Urinary bladder (tissue), 4 donors: Measurements from ENCODE around the gene FEV. TPM values are rescaled to one million over a fixed set of nuclear protein-coding genes. Genes with fewer than 3 reads are reported as not detected.

Source experiments
- DNase-seq: peaks from one replicate; pipeline ENCODE4 v3.0.0-alpha.2; 2015; ENCODE audit errors: extremely low spot score
- H3K27ac ChIP-seq: one replicate; pipeline ENCODE4 v1.5.1; 2013; ENCODE audit warnings: low read depth, mild to moderate bottlenecking, moderate library complexity
- H3K36me3 ChIP-seq: one replicate; pipeline ENCODE4 v1.6.1; 2013; ENCODE audit warnings: mild to moderate bottlenecking, moderate library complexity; ENCODE audit not compliant: insufficient read depth
- H3K4me1 ChIP-seq: one replicate; pipeline ENCODE4 v1.6.1; 2013; ENCODE audit warnings: mild to moderate bottlenecking, moderate library complexity; ENCODE audit not compliant: insufficient read depth
- H3K4me3 ChIP-seq: one replicate; pipeline ENCODE4 v1.5.1; 2013; ENCODE audit warnings: low read depth, low read length
- WGBS: extraction: QIAGEN DNeasy Blood & Tissue Kit; methylation state at CpG from one replicate; pipeline ENCODE4 v1.1.7; 2013; 5-methylcytosine and 5-hydroxymethylcytosine counted together
- polyA plus RNA-seq: library from polyadenylated mRNA; stranded (reverse); fragments of 200-250 nt; gene quantifications from one replicate; pipeline ENCODE4 v1.2.3, GENCODE V29; 2013
- total RNA-seq: library from RNA; depleted of rRNA; stranded (reverse); fragments of >200 nt; gene quantifications from one replicate; pipeline ENCODE4 v1.2.3, GENCODE V29; 2014
- donor health status: healthy with polysubstance abuse.
- donor health status: healthy.

Gene FEV
- total and polyA plus RNA-seq, 2 donors: not detected

- WGBS: 11% methylated on average over 23 of the region's 23 CpGs
- no peak overlapping the region for H3K4me3 ChIP-seq
These were observed 1.6 kb downstream of the FEV start for GRCh38 chr2:218983263-218983933.

DNA sequence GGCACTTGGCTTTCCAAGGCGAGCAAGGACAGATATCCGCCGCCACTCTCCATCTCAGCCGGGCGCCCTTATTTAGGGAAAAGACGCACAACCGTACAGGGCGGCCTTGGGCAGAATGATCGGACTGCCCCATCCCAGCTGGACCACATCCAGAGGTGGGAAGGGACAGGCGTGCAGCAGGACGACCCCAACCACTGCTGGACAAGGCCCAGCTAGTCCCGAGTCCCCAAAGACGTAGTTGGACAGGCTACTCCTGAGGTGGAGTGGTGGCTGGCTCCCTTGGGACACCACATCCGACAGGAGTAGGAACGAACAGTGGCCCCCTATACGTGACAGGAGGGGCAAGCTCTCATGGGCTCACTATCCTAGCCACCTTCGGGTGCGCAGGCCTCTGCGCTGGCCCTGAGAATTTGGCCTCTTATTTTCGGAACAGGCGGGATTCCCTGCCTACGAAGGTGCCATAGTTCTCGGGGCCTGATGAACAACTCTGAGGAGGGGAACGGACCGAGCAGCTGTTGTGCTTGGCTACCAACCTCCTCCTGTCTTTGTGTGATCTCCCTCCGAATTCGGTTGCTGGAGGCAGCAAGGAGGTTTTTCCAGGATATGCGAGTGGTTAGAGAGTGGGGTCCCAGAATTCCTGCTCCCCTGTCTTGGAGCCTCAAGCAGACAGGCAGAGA lies 2.3 kb downstream of the FEV start:
- Histone ChIP-seq H3K4me1 (peaks cover 2% of the 10 kb centered on the region), H3K27ac (no peak overlapping the region), H3K36me3 (no peaks in the 10 kb centered on the region), H3K4me3 (no peak overlapping the region)
- DNase-seq: no peak
- WGBS: 4% methylated on average over 28 of the region's 28 CpGs

More at GRCh38 chr2:218983263-218983933, 1.6 kb downstream of the FEV start:
- Histone ChIP-seq H3K27ac (no peak overlapping the region), H3K36me3 (no peaks in the 10 kb centered on the region), H3K4me1 (peaks cover 2% of the 10 kb centered on the region)
- no peak for DNase-seq

- Histone ChIP-seq H3K27ac (no peak overlapping the region), H3K4me1 (peaks cover 2% of the 10 kb centered on the region), H3K4me3 (peak overlapping the region; percentile 14), H3K36me3 (no peaks in the 10 kb centered on the region)
- DNase-seq: no peak
- under 1% methylated on average over 69 of the region's 69 CpGs for WGBS
These were observed 3.0 kb downstream of the FEV start for GRCh38 chr2:218981881-218982585.

GRCh38 chr2:218981390-218981880 lies 3.5 kb downstream of the FEV start:
- Histone ChIP-seq H3K4me3 (peak overlapping the region; percentile 14), H3K4me1 (peaks cover 2% of the 10 kb centered on the region), H3K27ac (no peak overlapping the region), H3K36me3 (no peaks in the 10 kb centered on the region)
- DNase-seq: no peak
- WGBS: 2% methylated on average over 46 of the region's 46 CpGs

- H3K27ac ChIP-seq: no peak overlapping the region
- no peak overlapping the region for H3K4me3 ChIP-seq
- H3K4me1 ChIP-seq: peaks cover 2% of the 10 kb centered on the region
These were observed 4.1 kb downstream of the FEV start for GRCh38 chr2:218980735-218981389.

DNA sequence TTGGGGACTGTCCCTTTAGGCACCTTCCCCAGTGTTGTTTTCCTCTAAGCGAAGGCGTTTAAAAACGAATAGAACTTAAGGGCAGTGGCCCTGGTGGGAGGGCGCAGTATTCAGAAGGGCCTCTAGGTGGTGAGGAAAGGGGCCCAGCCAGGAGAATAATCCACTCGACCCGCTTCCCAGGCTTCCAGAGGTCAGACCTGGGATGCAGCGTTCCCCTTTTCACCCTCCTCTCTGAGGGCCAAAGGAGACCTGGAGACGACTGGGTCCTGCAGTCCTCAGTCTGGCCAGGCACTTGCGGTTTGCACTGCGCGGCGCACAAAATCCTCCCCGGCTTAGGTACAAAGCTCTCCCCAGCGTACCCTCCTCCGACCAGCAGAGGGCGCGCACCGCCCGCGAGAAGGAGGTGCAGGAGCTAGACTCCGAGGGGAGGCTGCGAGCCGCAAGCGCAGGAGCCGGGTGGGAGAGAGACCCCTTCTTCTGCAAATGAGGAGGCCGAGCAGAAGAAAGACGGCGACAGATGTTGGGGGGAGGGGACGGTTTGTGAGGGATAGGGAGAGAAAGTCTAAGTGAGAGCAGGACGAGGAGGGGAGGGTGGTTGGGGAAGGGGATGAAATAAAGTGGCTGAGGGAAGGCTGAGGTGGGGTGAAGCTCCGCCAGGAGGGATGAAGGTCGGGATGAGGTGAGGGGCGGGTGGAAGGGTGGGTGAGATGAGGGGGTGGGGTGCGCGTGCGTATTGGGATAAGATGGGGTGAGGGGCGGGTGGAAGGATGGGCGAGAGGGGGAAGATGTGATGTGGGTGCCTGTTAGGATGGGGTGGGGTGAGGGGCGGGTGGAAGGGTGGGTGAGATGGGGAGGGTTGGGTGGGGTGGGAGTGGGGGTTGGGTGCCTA lies 4.9 kb downstream of the FEV start:
- Histone ChIP-seq H3K4me1 (peaks cover 2% of the 10 kb centered on the region), H3K27ac (no peak overlapping the region), H3K4me3 (no peak overlapping the region), H3K36me3 (no peaks in the 10 kb centered on the region)
- 2% methylated on average over 39 of the region's 39 CpGs for WGBS
- no peak for DNase-seq

More at GRCh38 chr2:218980735-218981389, 4.1 kb downstream of the FEV start:
- no peaks in the 10 kb centered on the region for H3K36me3 ChIP-seq
- no peak for DNase-seq
- WGBS: 2% methylated on average over 26 of the region's 26 CpGs

GRCh38 chr2:218975060-218975777 lies 9.8 kb downstream of the FEV start:
- DNase-seq: no peak
- Histone ChIP-seq H3K27ac (no peak overlapping the region), H3K4me1 (no peaks in the 10 kb centered on the region), H3K36me3 (no peaks in the 10 kb centered on the region), H3K4me3 (no peak overlapping the region)
- WGBS: 60% methylated on average over 4 of the region's 4 CpGs

DNA sequence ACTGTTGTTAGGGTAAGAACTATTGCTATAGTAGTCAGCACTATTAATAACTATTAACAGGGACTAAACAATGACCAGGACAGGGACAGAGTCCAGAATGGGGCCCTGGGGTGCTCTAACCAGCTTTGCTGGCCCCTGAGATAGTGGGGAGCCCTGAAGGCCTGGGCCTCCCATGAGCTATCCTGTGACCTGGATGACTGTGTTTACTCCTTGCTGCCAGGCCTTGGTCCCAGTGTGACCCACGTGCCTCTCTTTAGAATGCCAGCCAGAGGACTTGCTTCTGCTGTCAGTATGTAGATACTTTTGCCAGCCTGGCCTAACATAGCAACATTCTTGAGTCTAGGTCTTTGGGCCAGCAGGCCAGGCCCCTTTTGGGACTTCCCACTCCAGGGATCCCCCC lies 14.1 kb downstream of the FEV start:
- Histone ChIP-seq H3K4me1 (no peaks in the 10 kb centered on the region), H3K4me3 (no peak overlapping the region), H3K36me3 (no peaks in the 10 kb centered on the region), H3K27ac (no peak overlapping the region)
- 21% methylated on average over 1 of the region's 1 CpG for WGBS
- DNase-seq: no peak

DNA sequence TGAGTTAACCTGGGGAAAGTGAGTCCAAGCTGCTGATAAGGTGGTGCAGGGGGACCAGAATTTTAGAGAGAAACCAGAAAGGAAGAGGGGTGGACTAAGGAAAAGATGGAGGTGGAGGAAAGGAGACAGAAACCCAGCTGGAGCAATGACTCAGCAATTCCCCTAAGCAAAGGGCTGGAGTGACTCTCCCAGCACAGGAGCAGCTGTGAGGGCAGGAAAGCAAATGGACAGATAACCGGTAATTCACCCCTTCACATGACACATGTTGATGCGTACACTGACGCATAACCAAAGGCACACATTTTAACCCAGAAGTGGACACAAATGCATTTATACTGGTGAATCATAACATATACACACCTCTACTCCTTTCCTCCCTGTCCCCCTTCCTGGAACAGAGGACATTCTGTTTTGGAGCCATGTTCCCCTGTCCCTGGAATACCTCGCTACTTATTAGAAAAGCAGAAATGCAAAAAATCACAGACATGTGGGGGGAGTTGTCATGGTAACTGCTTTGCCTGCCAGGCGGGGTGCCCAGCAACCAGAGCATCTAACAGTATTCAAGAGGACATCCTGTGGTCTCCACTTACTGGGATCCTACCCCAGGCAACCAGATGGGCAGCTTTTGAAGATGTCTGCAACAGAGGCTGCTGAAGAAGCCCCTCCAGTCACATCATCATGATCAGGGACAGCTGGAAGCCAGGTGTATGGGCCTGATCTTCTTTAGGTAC lies 20.8 kb downstream of the FEV start:
- DNase-seq: no peak
- H3K4me1 ChIP-seq: no peaks in the 10 kb centered on the region
- no peaks in the 10 kb centered on the region for H3K36me3 ChIP-seq
- WGBS: 38% methylated on average over 5 of the region's 5 CpGs
- no peak overlapping the region for H3K4me3 ChIP-seq
- H3K27ac ChIP-seq: no peak overlapping the region

GRCh38 chr2:218963601-218964000 lies 21.4 kb downstream of the FEV start:
- WGBS: 12% methylated on average over 5 of the region's 5 CpGs
- Histone ChIP-seq H3K4me1 (no peaks in the 10 kb centered on the region), H3K36me3 (no peaks in the 10 kb centered on the region), H3K27ac (no peak overlapping the region), H3K4me3 (no peak overlapping the region)
- no peak for DNase-seq

- H3K36me3 ChIP-seq: no peaks in the 10 kb centered on the region
- no peaks in the 10 kb centered on the region for H3K4me1 ChIP-seq
- 2% methylated on average over 42 of the region's 42 CpGs for WGBS
- no peak overlapping the region for H3K27ac ChIP-seq
- no peak for DNase-seq
- H3K4me3 ChIP-seq: no peak overlapping the region
These were observed 22.0 kb downstream of the FEV start for GRCh38 chr2:218962859-218963492.
